ENCODE results near the gene GPR107. TPM values are rescaled to one million over a fixed set of nuclear protein-coding genes. Genes with fewer than 3 reads are reported as not detected.

The GPR107 gene
- total RNA-seq, 3 donors from 2014 or later = 15.9 to 21.7 (median 17.9) TPM

DNA sequence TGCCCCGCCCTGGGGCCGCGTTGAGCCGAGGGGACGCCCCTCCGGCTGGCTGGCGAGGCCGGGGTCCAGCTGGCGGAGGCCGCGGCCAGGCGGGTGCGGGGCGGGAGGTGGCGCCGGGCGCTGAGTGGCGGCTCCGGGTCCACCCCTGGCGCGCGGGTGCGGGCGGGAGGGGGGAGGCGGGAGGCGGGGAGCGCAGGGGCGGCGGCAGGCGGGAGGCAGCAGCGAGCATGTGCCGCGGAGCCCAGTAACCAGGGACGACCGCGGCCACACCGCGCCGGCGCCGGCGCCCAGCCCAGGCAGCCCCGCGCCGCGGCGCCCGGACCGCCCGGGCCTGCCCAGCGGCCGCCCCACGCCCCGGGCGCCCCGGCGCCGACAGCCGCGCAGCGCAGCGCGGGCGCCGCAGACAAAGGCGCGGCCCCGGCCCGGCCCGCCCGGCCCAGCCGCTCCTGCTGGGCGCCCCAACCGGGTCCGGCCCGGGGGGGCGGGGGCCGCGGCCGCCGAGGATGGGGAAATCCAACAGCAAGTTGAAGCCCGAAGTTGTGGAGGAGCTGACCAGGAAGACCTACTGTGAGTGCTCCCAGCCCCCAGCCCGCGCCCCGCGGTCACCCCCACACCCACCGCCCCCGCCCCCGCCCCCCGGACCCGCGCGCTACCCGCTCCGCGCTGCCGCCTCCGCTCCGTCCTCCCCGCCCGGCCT, 118.6 kb downstream of the GPR107 start, which contains the start of gene NCS1:
TSS of gene NCS1 (plus strand) at position 244 of the 697 bp plus-strand sequence. CDS start at position 504, 260 bp downstream.
- H3K36me3 Mint-ChIP-seq (ENCODE audit: insufficient read depth) = no peaks in the 10 kb centered on the region
- H3K4me3 Mint-ChIP-seq = peak within 1 kb of the TSS; percentile 78
- ATAC-seq (peak; percentile 76), DNase-seq (peak; percentile 58)
- H3K9me3 Mint-ChIP-seq = no peaks in the 10 kb centered on the region
- peaks cover 2% of the 10 kb centered on the region for H3K4me1 Mint-ChIP-seq (ENCODE audit: low read depth)
- peaks cover 18% of the 10 kb centered on the region for H3K27me3 Mint-ChIP-seq (ENCODE audit: low read depth)

DNA sequence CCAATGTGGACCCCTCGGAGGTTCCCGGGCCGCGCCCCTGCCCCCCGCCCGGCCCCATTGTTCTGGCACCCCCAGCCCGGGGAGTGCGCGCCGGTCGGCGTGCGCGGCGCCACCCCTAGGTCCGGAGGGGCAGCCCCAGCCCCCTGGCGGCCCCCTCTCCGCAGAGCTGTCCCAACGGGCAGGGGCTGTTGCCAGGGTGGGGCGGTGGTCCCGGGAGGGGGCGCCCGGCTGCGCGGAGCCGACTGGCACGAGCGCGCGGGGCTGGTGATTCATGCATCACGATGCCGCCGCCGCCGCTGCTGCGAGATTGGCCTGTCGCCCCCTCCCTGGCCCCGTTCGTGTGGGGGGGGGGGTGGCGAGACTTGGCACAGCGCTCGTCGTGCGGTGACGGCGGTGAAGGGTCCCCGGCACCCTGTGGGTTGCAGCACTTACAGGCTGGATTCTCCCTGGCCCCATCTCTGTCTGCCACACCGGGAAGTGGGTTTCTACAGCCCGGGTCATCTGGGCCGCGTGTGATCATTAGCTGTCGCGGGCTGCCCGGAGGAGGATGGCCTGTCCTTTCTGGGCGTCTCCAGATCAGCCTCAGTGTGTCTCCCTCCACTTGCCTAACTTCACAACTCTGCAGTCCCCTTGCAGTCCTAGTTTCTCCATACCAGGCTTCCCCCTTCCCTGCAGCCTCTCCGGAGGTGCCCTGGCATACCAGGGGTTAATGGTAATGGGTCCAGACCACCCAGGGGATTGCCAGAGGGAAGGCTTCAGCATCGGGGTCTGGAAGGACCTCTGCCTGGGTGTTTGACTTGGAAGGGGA, 119.4 kb downstream of the GPR107 start:
- ATAC-seq (peak; percentile 39 to 50), DNase-seq (peak; percentile 70)
- H3K9me3 Mint-ChIP-seq = no peaks in the 10 kb centered on the region
- no peaks in the 10 kb centered on the region for H3K36me3 Mint-ChIP-seq (ENCODE audit: insufficient read depth)
- H3K4me1 Mint-ChIP-seq (ENCODE audit: low read depth) = peaks cover 2% of the 10 kb centered on the region
- peaks cover 18% of the 10 kb centered on the region for H3K27me3 Mint-ChIP-seq (ENCODE audit: low read depth)
- peak overlapping the region; percentile 78 for H3K4me3 Mint-ChIP-seq

DNA sequence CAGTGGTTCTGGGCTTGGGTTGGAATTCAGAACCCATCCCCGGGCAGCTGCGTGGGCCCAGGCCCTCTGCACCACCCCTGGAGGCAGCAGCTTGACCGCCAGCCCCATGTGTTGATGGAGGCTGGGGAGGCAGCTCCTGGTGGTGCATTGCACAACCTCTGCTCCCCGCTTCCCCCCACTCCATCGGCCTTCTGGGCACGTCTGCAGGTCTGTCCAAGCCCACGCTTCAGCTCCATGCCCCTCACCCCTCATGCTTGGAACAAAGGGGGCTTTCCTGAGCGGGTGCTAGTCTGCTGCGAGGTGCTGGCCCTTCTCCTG, 119.9 kb downstream of the GPR107 start:
- Mint-ChIP-seq H3K4me3 (peak overlapping the region; percentile 78), H3K9me3 (no peaks in the 10 kb centered on the region), H3K4me1 (ENCODE audit: low read depth) (peaks cover 2% of the 10 kb centered on the region), H3K27me3 (ENCODE audit: low read depth) (peaks cover 18% of the 10 kb centered on the region), H3K36me3 (ENCODE audit: insufficient read depth) (no peaks in the 10 kb centered on the region)
- ATAC-seq (no peak), DNase-seq (no peak)

DNA sequence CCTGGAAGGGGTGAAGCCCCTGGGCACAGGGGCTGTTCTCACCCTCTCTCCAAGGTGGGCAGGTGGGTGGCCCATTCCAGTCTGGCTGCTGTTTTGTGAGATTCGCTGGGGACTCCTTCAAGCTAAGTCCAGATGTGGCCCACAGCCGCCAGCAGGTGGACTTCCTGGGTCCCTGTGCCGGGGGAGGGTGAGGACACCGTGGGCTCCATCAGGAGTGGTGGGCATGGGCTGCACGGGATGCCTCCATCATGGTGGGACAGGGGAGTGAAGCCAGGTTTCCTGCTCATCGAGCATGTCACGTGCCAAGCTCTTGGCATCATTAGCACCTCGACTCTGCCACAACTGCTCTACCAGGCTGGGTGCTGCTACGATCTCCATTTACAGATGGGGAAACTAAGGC, 120.3 kb downstream of the GPR107 start:
- peaks cover 2% of the 10 kb centered on the region for H3K4me1 Mint-ChIP-seq (ENCODE audit: low read depth)
- ATAC-seq (no peak), DNase-seq (no peak)
- H3K36me3 Mint-ChIP-seq (ENCODE audit: insufficient read depth) = no peaks in the 10 kb centered on the region
- peak overlapping the region; percentile 78 for H3K4me3 Mint-ChIP-seq
- H3K9me3 Mint-ChIP-seq = no peaks in the 10 kb centered on the region
- peaks cover 18% of the 10 kb centered on the region for H3K27me3 Mint-ChIP-seq (ENCODE audit: low read depth)

DNA sequence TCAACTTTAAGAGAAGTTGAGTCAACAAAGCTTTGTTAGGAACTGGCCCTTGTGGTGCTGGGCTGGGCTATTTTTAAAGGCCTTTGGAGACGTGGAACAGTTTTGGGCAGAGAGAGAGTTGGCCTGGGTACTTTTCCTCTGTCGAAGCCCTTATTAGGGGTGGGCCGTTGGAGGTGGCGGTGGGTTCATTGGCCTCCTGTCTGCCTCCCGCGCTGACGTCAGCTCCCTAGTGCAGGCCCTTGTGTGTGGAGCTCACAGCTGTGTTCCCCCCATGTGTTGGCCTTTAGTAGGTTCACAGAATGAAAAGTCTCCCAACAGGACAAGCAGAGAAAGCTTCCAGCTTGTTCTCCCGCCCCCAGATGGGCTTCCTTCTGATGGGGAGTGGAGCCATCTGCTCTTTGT, 121.2 kb downstream of the GPR107 start:
- Mint-ChIP-seq H3K27me3 (ENCODE audit: low read depth) (peaks cover 18% of the 10 kb centered on the region), H3K9me3 (no peaks in the 10 kb centered on the region), H3K4me1 (ENCODE audit: low read depth) (peaks cover 2% of the 10 kb centered on the region), H3K36me3 (ENCODE audit: insufficient read depth) (no peaks in the 10 kb centered on the region), H3K4me3 (peak overlapping the region; percentile 40)
- DNase-seq (no peak), ATAC-seq (no peak)

DNA sequence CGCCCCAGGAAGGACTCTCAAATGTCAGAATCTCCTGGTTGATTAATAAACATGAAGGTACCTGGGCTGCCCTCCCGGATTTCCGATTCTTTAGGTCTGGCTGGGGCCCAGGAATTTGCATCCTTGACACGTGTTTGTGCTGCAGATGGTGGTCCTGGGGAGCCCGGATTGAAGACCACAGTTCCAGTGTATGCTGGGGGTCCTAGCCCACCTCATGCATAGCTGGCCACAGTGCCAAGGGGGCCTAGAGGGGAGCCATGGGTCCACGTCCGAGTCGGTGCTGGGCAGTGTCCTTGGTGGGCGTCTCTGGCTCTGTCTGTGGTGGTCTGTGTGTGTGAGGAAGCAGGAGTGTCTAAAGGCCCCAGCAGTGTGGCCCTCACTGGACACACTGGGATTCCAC, 121.6 kb downstream of the GPR107 start:
- H3K9me3 Mint-ChIP-seq = no peaks in the 10 kb centered on the region
- no peak for DNase-seq
- peaks cover 2% of the 10 kb centered on the region for H3K4me1 Mint-ChIP-seq (ENCODE audit: low read depth)
- H3K4me3 Mint-ChIP-seq = no peak overlapping the region
- H3K27me3 Mint-ChIP-seq (ENCODE audit: low read depth) = peaks cover 19% of the 10 kb centered on the region
- H3K36me3 Mint-ChIP-seq (ENCODE audit: insufficient read depth) = no peaks in the 10 kb centered on the region
- no peak for ATAC-seq

DNA sequence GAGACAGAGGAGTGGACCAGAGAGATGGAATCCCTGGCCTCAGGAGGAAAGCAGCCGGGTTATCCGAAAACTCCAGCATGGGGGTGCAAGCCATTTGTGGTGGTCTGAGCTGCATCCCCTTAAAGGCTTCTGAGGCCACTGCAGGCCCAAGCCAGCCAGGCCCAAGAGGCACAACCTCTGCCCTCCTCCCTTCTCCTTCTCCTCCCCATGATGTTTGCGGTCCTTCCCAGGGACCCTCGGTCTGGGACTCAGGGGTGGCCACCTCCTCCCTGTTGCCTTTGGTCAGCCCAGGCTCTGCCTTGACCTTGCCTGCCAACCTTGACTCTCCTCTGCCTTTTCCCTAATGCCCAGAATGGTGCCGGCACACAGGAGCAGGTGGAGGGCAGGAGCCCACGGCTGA, 123.1 kb downstream of the GPR107 start:
- peaks cover 2% of the 10 kb centered on the region for H3K4me1 Mint-ChIP-seq (ENCODE audit: low read depth)
- no peaks in the 10 kb centered on the region for H3K36me3 Mint-ChIP-seq (ENCODE audit: insufficient read depth)
- H3K27me3 Mint-ChIP-seq (ENCODE audit: low read depth) = peaks cover 17% of the 10 kb centered on the region
- DNase-seq = no peak
- no peak overlapping the region for H3K4me3 Mint-ChIP-seq
- ATAC-seq = no peak
- H3K9me3 Mint-ChIP-seq = no peaks in the 10 kb centered on the region

DNA sequence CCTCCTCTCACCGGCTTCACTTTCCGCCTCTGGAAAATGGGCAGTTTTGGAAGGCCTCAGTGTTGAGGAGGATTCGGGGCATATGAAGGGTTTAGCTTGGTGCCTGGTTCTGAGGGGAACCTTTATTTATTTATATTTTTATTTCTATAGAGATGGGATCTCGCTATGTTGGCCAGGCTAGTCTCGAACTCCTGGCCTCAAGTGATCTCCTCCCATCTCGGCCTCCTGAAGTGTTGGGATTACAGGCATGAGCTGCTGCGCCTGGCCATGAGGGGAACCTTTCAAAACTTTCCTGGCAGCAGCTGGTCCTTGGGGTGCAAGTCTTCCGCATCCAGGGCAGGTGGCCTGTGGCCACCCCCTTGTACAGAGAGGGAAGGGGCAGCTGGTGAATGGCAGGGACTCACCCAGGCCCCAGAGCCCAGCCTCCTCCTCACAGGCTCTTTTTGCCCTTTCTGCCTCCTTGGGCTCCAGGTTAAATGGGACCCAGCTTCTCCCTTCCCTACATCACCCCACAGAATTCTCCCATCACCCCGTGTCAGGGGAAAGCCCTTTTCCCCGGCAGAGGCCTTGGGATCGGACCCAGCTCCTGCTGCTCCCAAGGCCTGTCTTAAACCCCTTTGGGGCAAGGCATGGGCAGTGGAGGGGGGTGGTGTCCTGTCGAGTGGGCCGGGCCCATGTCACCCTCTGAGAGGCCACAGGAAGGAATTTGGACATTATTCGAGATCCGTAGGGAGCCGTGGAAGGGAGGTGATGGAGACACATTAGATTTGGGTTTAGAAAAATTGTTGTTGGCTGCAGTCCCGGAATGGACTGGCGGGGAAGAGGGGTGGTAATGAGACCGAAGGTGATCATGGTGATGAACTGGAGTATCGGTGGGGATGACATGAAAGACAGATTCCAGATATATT, 124.4 kb downstream of the GPR107 start:
- Mint-ChIP-seq H3K4me3 (no peak overlapping the region), H3K27me3 (ENCODE audit: low read depth) (peaks cover 17% of the 10 kb centered on the region), H3K9me3 (no peaks in the 10 kb centered on the region), H3K4me1 (ENCODE audit: low read depth) (peaks cover 2% of the 10 kb centered on the region), H3K36me3 (ENCODE audit: insufficient read depth) (no peaks in the 10 kb centered on the region)
- no peak for DNase-seq
- no peak for ATAC-seq

DNA sequence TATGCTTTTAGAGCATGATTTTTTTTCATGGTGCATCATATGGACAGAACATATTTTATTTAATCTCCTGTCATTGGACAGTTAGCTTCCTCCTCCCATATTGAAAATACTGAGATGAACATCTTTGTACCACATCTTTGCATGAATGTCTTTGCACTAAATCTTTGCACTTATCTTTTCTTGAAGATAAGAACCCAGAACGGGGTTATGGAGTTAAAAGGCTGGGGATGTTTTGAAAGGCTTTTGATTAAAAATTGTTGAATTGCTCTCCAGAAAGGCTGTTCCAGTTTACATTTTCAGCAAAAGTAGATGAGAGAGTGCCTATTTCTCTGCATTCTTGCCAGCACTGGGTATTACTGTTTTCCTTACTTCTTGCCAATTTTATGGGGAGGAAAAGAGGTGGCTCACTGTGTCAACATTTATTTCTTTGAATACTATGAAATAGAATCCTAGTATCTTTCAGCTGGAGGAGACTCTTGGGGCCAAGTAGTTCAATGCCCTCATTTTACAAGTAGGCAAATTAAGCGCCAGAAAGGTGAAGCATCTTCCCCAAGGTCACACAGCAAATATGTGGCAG, 125.7 kb downstream of the GPR107 start:
- ATAC-seq = no peak
- Mint-ChIP-seq H3K27me3 (ENCODE audit: low read depth) (peaks cover 6% of the 10 kb centered on the region), H3K9me3 (no peaks in the 10 kb centered on the region), H3K4me3 (no peak overlapping the region), H3K36me3 (ENCODE audit: insufficient read depth) (no peaks in the 10 kb centered on the region), H3K4me1 (ENCODE audit: low read depth) (no peaks in the 10 kb centered on the region)
- DNase-seq = no peak

DNA sequence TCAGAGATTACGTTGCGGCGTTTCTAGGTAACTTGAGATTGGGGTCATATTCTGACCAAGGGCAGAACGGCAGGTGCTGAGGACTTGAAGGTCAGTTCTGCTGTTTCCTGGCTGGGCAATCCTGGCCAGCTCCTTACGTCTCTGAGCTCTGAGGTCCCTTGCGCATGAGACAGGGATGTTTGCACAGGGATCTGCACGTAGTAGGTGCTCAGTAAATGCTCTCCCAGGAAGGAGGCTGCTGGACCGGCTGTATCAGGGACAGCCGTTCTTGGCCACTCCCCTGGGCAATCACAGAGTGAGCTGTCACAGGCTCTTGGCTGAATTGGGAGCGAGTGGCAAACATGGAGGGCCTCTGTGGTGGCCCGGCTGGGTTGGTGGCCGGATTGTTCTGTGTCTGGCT, 126.8 kb downstream of the GPR107 start:
- no peaks in the 10 kb centered on the region for H3K4me1 Mint-ChIP-seq (ENCODE audit: low read depth)
- no peak overlapping the region for H3K4me3 Mint-ChIP-seq
- no peaks in the 10 kb centered on the region for H3K36me3 Mint-ChIP-seq (ENCODE audit: insufficient read depth)
- ATAC-seq = no peak
- no peak for DNase-seq
- H3K27me3 Mint-ChIP-seq (ENCODE audit: low read depth) = peaks cover 2% of the 10 kb centered on the region
- no peaks in the 10 kb centered on the region for H3K9me3 Mint-ChIP-seq

DNA sequence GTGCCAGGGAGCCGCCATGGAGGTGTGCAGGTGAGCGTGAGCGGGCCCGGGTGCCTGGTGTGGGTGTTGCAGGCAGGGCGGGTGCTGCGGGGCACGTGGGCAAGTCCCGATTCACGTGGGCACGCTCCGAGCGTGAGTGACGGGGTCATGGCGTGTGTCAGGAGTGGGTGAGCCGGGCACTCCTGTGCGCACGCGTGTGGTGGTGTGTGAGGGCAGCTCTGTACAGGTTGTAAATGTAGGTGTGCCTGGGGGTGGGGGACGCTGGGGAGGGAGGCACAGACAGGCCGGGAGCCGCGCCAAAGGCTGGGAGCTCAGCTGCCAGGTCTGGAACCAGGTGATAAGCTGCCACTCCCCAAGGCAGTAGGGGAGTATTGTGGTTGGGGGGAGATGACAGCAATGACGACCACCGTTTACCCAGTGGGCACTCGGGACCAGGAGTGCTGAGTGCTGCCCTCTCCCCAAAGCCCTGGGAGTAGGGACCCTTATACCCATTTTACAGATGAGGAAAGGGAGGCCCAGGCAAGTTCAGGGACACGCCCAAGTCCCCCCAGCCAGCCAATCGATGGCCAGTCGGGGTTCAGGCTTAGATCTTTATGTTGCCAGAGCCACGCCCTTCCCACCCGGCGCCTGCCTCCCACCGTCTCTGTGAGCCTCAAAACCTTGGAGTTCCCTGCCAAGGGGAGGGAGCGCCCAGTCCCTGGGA, 128.1 kb downstream of the GPR107 start:
- H3K27me3 Mint-ChIP-seq (ENCODE audit: low read depth) = peaks cover 2% of the 10 kb centered on the region
- ATAC-seq = no peak

DNA sequence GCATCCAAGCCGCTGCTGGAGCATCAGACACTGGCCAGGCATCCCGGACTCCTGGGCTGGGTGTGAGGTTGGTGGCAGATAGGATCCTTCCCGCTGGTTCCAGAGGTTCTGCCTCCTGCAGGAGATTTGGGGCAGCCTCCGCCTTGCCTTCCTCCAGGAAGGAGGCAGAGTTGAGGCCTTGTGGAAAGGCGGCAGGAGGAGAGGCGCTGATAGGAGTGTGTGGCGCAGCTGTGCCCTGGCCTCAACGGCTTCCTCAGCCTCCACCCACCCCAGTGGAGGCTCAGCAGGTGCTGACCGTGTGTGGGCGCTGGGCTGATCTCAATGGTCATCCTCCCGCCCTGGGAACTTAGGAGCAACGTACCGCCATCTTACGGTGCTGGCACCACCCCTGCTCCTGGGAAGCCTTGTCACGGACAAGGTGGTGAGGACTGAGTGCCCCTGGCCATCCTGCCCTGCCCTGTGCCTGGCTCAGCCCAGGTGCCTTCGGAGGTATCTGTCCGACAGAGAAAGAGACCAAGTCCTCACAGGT, 128.7 kb downstream of the GPR107 start:
- Mint-ChIP-seq H3K9me3 (no peaks in the 10 kb centered on the region), H3K36me3 (ENCODE audit: insufficient read depth) (no peaks in the 10 kb centered on the region), H3K4me3 (no peak overlapping the region), H3K4me1 (ENCODE audit: low read depth) (no peaks in the 10 kb centered on the region), H3K27me3 (ENCODE audit: low read depth) (peaks cover 2% of the 10 kb centered on the region)
- ATAC-seq (no peak), DNase-seq (no peak)

More for the DNA sequence above, 128.1 kb downstream of the GPR107 start:
- Mint-ChIP-seq H3K4me3 (no peak overlapping the region), H3K36me3 (ENCODE audit: insufficient read depth) (no peaks in the 10 kb centered on the region), H3K4me1 (ENCODE audit: low read depth) (no peaks in the 10 kb centered on the region), H3K9me3 (no peaks in the 10 kb centered on the region)
- no peak for DNase-seq

DNA sequence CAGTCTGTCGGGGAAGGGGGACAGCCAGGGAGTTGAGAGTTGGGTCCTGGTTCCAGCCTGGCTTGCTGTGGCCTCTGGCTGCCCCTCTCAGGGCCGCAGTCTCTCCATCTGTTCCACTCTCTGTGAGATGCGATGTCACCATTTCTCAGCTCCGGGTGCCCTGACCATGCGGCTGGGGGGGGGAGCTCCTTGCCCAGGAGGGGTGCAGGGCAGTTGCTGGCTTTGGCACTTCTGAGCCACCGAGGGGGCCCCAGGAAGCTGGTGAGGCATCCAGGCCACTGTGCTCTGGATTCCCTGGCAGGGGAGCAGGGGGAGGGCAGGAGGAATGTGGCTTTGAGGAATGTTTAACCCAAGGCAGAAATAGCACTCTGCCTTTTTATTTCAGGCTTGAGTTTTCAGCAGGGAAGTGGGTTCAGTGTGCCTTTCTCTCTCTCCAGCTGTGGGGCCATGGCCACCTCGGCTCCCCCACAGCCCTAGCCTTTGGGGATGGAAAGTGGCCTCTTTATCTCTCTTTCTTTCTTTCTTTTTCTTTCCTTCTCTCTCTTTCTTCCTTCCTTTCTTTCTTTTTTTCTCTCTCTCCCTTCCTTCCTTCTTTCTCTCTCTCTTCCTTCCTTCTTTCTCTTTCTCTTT, 129.5 kb downstream of the GPR107 start:
- H3K4me3 Mint-ChIP-seq = no peak overlapping the region
- H3K27me3 Mint-ChIP-seq (ENCODE audit: low read depth) = peaks cover 4% of the 10 kb centered on the region
- no peak for ATAC-seq
- DNase-seq = no peak
- no peaks in the 10 kb centered on the region for H3K4me1 Mint-ChIP-seq (ENCODE audit: low read depth)
- H3K9me3 Mint-ChIP-seq = no peaks in the 10 kb centered on the region
- H3K36me3 Mint-ChIP-seq (ENCODE audit: insufficient read depth) = no peaks in the 10 kb centered on the region
